ENCODE measurements around the gene PDZD2. TPM values are rescaled to one million over a fixed set of nuclear protein-coding genes. Genes with fewer than 3 reads are reported as not detected.

The PDZD2 gene
- total and polyA plus RNA-seq, 3 donors from 2014 or later = 47.3 to 89.1 (median 83.9) TPM

DNA sequence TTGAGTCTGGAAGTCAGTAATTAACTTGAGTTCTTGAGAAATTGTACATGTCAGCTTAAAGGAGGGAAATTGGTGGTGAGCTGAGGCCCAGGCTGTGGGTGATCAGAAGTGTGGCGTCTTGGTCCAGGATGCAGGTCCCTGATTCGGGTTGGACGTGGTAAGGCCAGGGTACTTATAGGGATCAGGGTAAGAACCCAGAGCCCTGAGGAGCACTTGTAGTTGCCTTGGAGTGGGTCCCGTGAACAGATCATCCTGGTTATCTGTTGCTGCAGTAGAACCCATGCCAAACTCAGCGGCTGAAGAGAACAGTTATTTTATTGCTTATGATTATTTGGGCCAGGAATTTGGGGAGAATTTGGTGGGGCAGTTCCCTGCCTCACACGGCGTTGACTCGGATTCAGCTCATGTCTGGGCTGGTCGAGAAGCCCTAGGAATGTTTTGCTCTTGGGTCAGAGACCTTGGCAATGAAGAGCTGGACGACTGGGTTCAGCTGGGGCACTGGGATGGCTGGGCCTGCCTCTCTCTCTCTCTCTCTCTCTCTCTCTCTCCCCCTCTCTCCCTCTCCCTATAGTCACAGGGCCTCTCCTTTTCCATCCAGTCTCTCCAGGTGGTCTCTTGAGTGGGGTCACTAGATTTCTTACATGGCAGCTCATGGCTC is 73.1 kb downstream of the PDZD2 start:
- H3K36me3 ChIP-seq (ENCODE audit: low read depth, missing control alignments) = no peaks in the 10 kb centered on the region
- no peak overlapping the region for H3K27ac ChIP-seq
- peak; percentile 40 for DNase-seq
- TF ChIP-seq, protein P1, sequence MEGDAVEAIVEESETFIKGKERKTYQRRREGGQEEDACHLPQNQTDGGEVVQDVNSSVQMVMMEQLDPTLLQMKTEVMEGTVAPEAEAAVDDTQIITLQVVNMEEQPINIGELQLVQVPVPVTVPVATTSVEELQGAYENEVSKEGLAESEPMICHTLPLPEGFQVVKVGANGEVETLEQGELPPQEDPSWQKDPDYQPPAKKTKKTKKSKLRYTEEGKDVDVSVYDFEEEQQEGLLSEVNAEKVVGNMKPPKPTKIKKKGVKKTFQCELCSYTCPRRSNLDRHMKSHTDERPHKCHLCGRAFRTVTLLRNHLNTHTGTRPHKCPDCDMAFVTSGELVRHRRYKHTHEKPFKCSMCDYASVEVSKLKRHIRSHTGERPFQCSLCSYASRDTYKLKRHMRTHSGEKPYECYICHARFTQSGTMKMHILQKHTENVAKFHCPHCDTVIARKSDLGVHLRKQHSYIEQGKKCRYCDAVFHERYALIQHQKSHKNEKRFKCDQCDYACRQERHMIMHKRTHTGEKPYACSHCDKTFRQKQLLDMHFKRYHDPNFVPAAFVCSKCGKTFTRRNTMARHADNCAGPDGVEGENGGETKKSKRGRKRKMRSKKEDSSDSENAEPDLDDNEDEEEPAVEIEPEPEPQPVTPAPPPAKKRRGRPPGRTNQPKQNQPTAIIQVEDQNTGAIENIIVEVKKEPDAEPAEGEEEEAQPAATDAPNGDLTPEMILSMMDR (IDR thresholded peaks at IDR 0.05) = no peak
- no peak for TF ChIP-seq POLR2A (IDR thresholded peaks at IDR 0.05)
- H3K4me3 ChIP-seq = no peak overlapping the region
- no peaks in the 10 kb centered on the region for H3K27me3 ChIP-seq
- 66 to 68% methylated on average over 10 of the region's 10 CpGs for WGBS, 2 donors
- peaks cover 5% of the 10 kb centered on the region for H3K4me1 ChIP-seq
- intact Hi-C loops (cut with DNase I; ENCODE audit: low total_unique reads) = no loop called here
- H3K9me3 ChIP-seq = no peaks in the 10 kb centered on the region

DNA sequence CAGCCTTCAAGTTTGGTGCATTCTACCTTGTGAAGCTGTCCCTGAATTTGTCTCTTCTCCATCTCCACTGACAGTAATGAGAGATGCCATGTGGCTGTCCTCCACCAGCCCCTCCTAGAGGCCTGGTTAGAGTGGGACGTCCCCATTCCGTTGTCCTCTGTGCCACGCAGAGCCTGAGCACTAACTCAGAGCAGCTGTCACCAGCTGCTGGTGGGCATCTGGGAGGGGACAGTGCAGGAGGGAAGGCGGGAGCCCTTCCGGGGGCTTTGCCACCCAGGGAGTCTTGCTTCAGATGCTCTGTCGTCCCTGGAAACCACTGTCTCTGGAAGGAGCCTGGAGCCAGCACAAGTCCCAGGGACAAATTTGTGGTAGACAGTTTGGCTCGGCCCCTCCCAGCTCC is 78.6 kb downstream of the PDZD2 start:
- no peak overlapping the region for H3K27ac ChIP-seq
- TF ChIP-seq, protein P1 (IDR thresholded peaks at IDR 0.05) = no peak
- no peak for TF ChIP-seq POLR2A (IDR thresholded peaks at IDR 0.05)
- H3K36me3 ChIP-seq (ENCODE audit: low read depth, missing control alignments) = no peaks in the 10 kb centered on the region
- H3K27me3 ChIP-seq = no peaks in the 10 kb centered on the region
- 76 to 86% methylated on average over 3 to 7 of the region's 7 CpGs for WGBS, 2 donors
- H3K4me3 ChIP-seq = no peak overlapping the region
- intact Hi-C loops (cut with DNase I; ENCODE audit: low total_unique reads) = no loop called here
- no peaks in the 10 kb centered on the region for H3K4me1 ChIP-seq
- no peak for DNase-seq
- no peaks in the 10 kb centered on the region for H3K9me3 ChIP-seq

DNA sequence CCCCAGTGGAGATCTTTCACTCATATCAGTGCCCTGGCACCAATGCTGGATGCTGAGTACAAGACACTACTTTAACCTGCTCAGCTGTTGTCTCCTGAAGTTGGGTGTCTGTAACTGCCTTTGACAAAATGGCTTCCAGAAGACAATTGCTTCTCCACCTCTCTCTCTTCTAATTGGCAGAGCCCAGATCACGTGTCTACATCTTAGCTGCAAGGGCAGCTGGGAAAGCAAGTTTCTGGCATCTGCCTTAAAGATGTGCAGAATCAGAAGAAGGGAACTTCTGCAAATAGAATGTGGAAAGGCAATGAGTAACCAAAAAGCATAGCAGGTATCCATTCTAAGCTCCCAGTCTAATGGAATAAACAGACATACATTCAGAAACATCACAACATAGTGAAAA is 81.1 kb downstream of the PDZD2 start:
- no peak overlapping the region for H3K4me3 ChIP-seq
- WGBS, 2 donors = 74 to 80% methylated on average over 1 of the region's 1 CpG
- intact Hi-C loops (cut with DNase I; ENCODE audit: low total_unique reads) = no loop called here

DNA sequence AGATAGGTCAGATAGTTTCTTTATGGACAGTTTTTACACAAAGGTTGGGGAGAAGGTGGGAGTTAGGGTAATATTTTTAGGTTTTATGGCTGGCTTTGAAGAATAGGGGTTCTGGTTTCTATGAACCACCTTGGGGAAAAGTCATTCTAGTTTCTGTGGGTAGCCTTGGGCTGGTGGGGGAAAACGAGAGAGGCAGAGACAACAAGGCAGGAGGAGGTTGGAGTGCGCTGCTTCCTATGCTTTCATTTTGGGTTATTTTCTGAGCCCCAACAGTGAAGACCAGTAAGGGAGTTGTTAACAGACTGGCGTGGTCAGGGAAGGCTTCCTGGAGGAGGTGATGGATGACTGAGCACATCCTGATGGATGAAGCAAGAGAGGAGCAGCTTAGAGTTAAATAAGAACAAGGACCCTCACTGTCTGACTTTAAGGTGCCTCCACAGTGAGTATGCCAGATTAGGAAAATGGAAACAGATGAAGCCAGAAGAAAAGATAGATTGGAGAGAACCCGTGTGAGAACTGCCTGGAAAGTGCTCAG is 81.9 kb downstream of the PDZD2 start:
- H3K4me3 ChIP-seq = no peak overlapping the region
- TF ChIP-seq, protein P1 (IDR thresholded peaks at IDR 0.05) = no peak
- no peak for TF ChIP-seq POLR2A (IDR thresholded peaks at IDR 0.05)
- no peak overlapping the region for H3K27ac ChIP-seq
- no peaks in the 10 kb centered on the region for H3K36me3 ChIP-seq (ENCODE audit: low read depth, missing control alignments)
- no peaks in the 10 kb centered on the region for H3K4me1 ChIP-seq
- DNase-seq = no peak
- H3K9me3 ChIP-seq = no peaks in the 10 kb centered on the region
- 84 to 90% methylated on average over 4 of the region's 4 CpGs for WGBS, 2 donors
- intact Hi-C loops (cut with DNase I; ENCODE audit: low total_unique reads) = no loop called here
- H3K27me3 ChIP-seq = no peaks in the 10 kb centered on the region

More for the DNA sequence above, 81.1 kb downstream of the PDZD2 start:
- Histone ChIP-seq H3K9me3 (no peaks in the 10 kb centered on the region), H3K27ac (no peak overlapping the region), H3K4me1 (no peaks in the 10 kb centered on the region), H3K36me3 (ENCODE audit: low read depth, missing control alignments) (no peaks in the 10 kb centered on the region), H3K27me3 (no peaks in the 10 kb centered on the region)
- TF ChIP-seq, protein P1 (IDR thresholded peaks at IDR 0.05) = no peak
- no peak for TF ChIP-seq POLR2A (IDR thresholded peaks at IDR 0.05)
- DNase-seq = peak; percentile 21

DNA sequence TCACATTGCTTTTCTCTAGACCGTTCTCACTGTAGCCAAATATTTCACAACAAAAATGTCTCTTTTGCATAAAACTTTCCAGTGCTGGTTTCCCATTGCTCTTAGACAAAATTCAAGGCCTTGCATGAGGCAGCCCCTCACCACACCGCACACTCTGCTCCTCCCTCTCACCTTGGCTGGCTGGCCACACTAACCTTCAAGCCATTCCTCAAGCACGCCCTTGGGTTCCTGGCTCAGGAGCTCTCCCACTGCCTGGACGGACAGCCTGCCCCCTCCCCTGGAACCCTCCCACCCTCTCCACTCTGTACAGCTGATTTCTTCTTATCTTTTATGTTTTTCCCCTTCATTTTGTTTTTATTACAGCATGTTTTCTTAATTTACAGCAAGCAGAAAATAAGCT is 83.2 kb downstream of the PDZD2 start:
- no peaks in the 10 kb centered on the region for H3K27me3 ChIP-seq
- 48 to 55% methylated on average over 4 of the region's 4 CpGs for WGBS, 2 donors
- H3K4me3 ChIP-seq = no peak overlapping the region
- H3K36me3 ChIP-seq (ENCODE audit: low read depth, missing control alignments) = no peaks in the 10 kb centered on the region
- H3K27ac ChIP-seq = no peak overlapping the region
- intact Hi-C loops (cut with DNase I; ENCODE audit: low total_unique reads) = no loop called here
- TF ChIP-seq, protein P1 (IDR thresholded peaks at IDR 0.05) = no peak
- no peak for TF ChIP-seq POLR2A (IDR thresholded peaks at IDR 0.05)
- no peak for DNase-seq
- H3K9me3 ChIP-seq = no peaks in the 10 kb centered on the region
- no peaks in the 10 kb centered on the region for H3K4me1 ChIP-seq

Measured in testis (tissue), 3 donors.